SK-N-SH (cell line): ENCODE measurements around the gene POU3F1. TPM values are rescaled to one million over a fixed set of nuclear protein-coding genes. Genes with fewer than 3 reads are reported as not detected.

ENCODE experiments used
- CTCF ChIA-PET: fragments of 300-600, 350-600 bp; formaldehyde crosslinking; extraction: SDS; loops from one replicate; lab custom pipeline; 2021; lab: Yijun Ruan, JAX
- POLR2A ChIA-PET: fragments of 350-600 bp; sonication (Branson Sonifier 250); formaldehyde crosslinking; extraction: SDS; loops from one replicate; lab custom pipeline; 2020; ENCODE audit warnings: antibody characterized with exemption, inconsistent platforms; lab: Yijun Ruan, JAX
- DNase-seq: peaks from one replicate; pipeline ENCODE4 v3.0.0; 2012
- H2AFZ ChIP-seq: fragments of 200-600 bp; sonication (generic); 2 replicates; pipeline ENCODE4 v1.8.1; 2016; ENCODE audit warnings: antibody characterized with exemption, mild to moderate bottlenecking, low read depth
- H3F3A ChIP-seq: fragments of 200-600 bp; sonication (generic); replicated peaks from 2 replicates; pipeline ENCODE3; 2016; ENCODE audit warnings: antibody characterized with exemption, mild to moderate bottlenecking; ENCODE audit not compliant: insufficient read depth
- H3K27ac ChIP-seq, 2 experiments: fragments of 200-500 bp in 1 of 2; fragments of 200-600 bp in 1 of 2; sonication (Bioruptor generic) in 1 of 2; sonication (generic), shearing (Covaris generic) in 1 of 2; 2 replicates each; pipeline versions ENCODE4 v1.5.1 to v1.6.1; 2014 to 2016; ENCODE audit warnings: low read depth in 2 of 2, inconsistent platforms in 1 of 2, low read length in 1 of 2, mild to moderate bottlenecking in 1 of 2, mixed read lengths in 1 of 2
- H3K27me3 ChIP-seq: fragments of 200-600 bp; sonication (generic), shearing (Covaris generic); 2 replicates; pipeline ENCODE4 v1.6.1; 2016; ENCODE audit warnings: mixed run types; ENCODE audit not compliant: insufficient read depth
- H3K36me3 ChIP-seq, 2 experiments: fragments of 200-500 bp in 1 of 2; fragments of 200-600 bp in 1 of 2; sonication (Bioruptor generic) in 1 of 2; sonication (generic) in 1 of 2; replicated peaks in 1 of 2; 2 replicates each; pipeline versions ENCODE3 to v1.5.1; 2014 to 2016; ENCODE audit warnings: low read length in 1 of 2, mild to moderate bottlenecking in 1 of 2; ENCODE audit not compliant: insufficient read depth in 2 of 2, control insufficient read depth in 1 of 2
- H3K4me1 ChIP-seq, 2 experiments: fragments of 200-500 bp in 1 of 2; fragments of 200-600 bp in 1 of 2; sonication (Bioruptor generic) in 1 of 2; sonication (generic), shearing (Covaris generic) in 1 of 2; 2 replicates each; pipeline versions ENCODE4 v1.5.1 to v1.6.1; 2014 to 2016; ENCODE audit warnings: low read depth in 1 of 2, low read length in 1 of 2, mixed run types in 1 of 2; ENCODE audit not compliant: insufficient read depth in 2 of 2, control insufficient read depth in 1 of 2
- H3K4me2 ChIP-seq: fragments of 200-600 bp; sonication (generic), shearing (Covaris generic); 2 replicates; pipeline ENCODE4 v1.6.1; 2017; ENCODE audit warnings: mixed run types
- H3K4me3 ChIP-seq, 2 experiments: fragments of 200-500 bp in 1 of 2; fragments of 200-600 bp in 1 of 2; sonication (Bioruptor generic) in 1 of 2; sonication (generic), shearing (Covaris generic) in 1 of 2; 2 replicates each; pipeline versions ENCODE4 v1.5.1 to v1.8.1; 2014 to 2016; ENCODE audit warnings: low read depth in 2 of 2, inconsistent platforms in 1 of 2, low read length in 1 of 2, mild to moderate bottlenecking in 1 of 2, mixed read lengths in 1 of 2, moderate library complexity in 1 of 2
- H3K79me2 ChIP-seq: fragments of 200-600 bp; sonication (generic); 2 replicates; pipeline ENCODE4 v1.8.1; 2017; ENCODE audit warnings: mild to moderate bottlenecking; ENCODE audit not compliant: insufficient read depth
- H3K9ac ChIP-seq: fragments of 200-600 bp; sonication (generic); 2 replicates; pipeline ENCODE4 v1.6.1; 2017; ENCODE audit warnings: mixed run types
- H3K9me2 ChIP-seq: fragments of 200-600 bp; sonication (generic); 2 replicates; pipeline ENCODE4 v1.6.1; 2017; ENCODE audit warnings: mixed run types
- H3K9me3 ChIP-seq: fragments of 200-600 bp; sonication (generic); 2 replicates; pipeline ENCODE4 v1.6.1; 2017; ENCODE audit warnings: mixed run types, mild to moderate bottlenecking, moderate library complexity
- H4K20me1 ChIP-seq: fragments of 200-600 bp; sonication (generic); 2 replicates; pipeline ENCODE4 v1.6.1; 2017; ENCODE audit warnings: mild to moderate bottlenecking, mixed run types; ENCODE audit not compliant: insufficient read depth
- ELF1 ChIP-seq: IDR thresholded peaks from 2 replicates; pipeline ENCODE4 v1.4.0; 2012
- EP300 ChIP-seq, 2 experiments: IDR thresholded peaks; 2 replicates each; pipeline versions ENCODE4 v1.4.0 to v1.6.1; 2012; ENCODE audit warnings: borderline replicate concordance in 1 of 2, low read depth in 1 of 2, low read length in 1 of 2
- FOSL2 ChIP-seq: IDR thresholded peaks from 2 replicates; pipeline ENCODE4 v1.4.0; 2012; ENCODE audit warnings: low read depth, mild to moderate bottlenecking, moderate library complexity, borderline replicate concordance
- FOXJ3 ChIP-seq: sonication (generic); formaldehyde crosslinking; IDR thresholded peaks from 2 replicates; pipeline ENCODE4 v1.5.1; 2020; ENCODE audit warnings: mild to moderate bottlenecking, missing genetic modification reagents
- GABPA ChIP-seq: IDR thresholded peaks from 2 replicates; pipeline ENCODE4 v1.4.0; 2012; ENCODE audit warnings: low read depth, mild to moderate bottlenecking
- GATA2 ChIP-seq: sonication (generic); formaldehyde crosslinking; IDR thresholded peaks from 2 replicates; pipeline ENCODE4 v1.5.0; 2020; ENCODE audit warnings: mild to moderate bottlenecking, missing genetic modification reagents
- MEF2A ChIP-seq: IDR thresholded peaks from 2 replicates; pipeline ENCODE4 v1.4.0; 2012; ENCODE audit warnings: low read depth, borderline replicate concordance
- MXI1 ChIP-seq: IDR thresholded peaks from 2 replicates; pipeline ENCODE4 v1.6.1; 2012; ENCODE audit warnings: mild to moderate bottlenecking, low read depth, low read length, improper control_type of control experiment
- RCOR1 ChIP-seq: fragments of 150-350 bp; IDR thresholded peaks from 2 replicates; pipeline ENCODE4 v1.6.1; 2017; ENCODE audit warnings: antibody characterized with exemption, low read length
- SIN3A ChIP-seq: IDR thresholded peaks from 2 replicates; pipeline ENCODE4 v1.6.1; 2012; ENCODE audit warnings: low read depth, mild to moderate bottlenecking, low read length, moderate library complexity, borderline replicate concordance
- WGBS: methylation state at CpG from one replicate; pipeline ENCODE4 v1.1.6; 2017; ENCODE audit warnings: low lambda C conversion rate; 5-methylcytosine and 5-hydroxymethylcytosine counted together
- polyA plus RNA-seq, 3 experiments: library from polyadenylated mRNA; depleted of rRNA; stranded (reverse); fragments of >200 nt; gene quantifications; 2 replicates each; pipeline ENCODE4 v1.2.3, GENCODE V29; 2012
- TF ChIP-seq, protein P1 (sequence below): IDR thresholded peaks from 2 replicates; pipeline ENCODE4; 2012
- TF ChIP-seq, protein P2 (sequence below): IDR thresholded peaks from 2 replicates; pipeline ENCODE4 v1.4.0; 2012; ENCODE audit warnings: low read depth

Gene POU3F1
- polyA plus RNA-seq, 1 of the 3 experiments (the other 2 are of a cell fraction): not detected

DNA sequence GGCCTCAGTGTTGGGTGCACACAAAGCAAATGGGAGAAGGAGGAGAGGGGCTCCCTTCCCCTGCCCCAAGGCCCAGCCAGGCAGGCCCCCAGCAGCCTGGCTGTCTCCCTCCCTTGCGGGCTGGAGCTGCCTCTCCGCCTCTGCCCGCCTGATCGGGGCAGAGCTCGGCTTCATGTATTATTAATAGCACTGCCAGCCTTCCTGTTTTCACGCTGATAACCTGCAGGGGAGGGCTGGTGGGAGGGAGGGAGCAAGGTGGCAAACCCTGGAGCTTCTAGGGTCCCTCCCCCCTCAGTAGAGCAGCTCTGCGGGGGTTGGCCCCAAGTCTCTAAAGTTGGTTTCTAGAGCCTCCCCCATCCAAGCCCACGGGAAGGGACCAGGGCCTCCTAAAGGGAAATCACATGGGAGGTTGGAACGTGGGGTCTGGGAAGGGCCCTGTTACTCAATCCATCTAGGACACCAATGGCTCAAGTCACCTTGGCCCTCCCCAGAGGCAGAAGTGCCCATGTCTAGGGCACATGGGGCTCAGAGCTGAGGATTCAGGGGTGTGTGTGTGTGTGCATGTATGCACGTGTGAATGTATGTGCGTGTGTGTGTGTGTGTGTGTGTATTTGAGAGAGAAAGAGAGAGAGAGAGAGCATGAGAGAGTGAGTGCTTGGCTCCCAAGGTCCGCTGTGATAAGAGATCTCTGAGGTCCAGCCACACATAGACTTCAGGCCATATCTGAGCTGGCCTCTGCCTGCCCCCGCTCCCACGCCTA lies 21.8 kb upstream of the POU3F1 start:
- Histone ChIP-seq H2AFZ (no peak overlapping the region), H4K20me1 (no peaks in the 10 kb centered on the region), H3F3A (no peaks in the 10 kb centered on the region), H3K36me3 (no peaks in the 10 kb centered on the region), H3K9me2 (no peaks in the 10 kb centered on the region), H3K4me1 (peaks cover 0 to 14% of the 10 kb centered on the region in 2 experiments; a peak in 1 of 4 replicates), H3K27ac (no peak overlapping the region), H3K4me2 (no peak overlapping the region), H3K9ac (no peak overlapping the region), H3K27me3 (peaks cover 65% of the 10 kb centered on the region; the same call in 1 of the 2 replicates), H3K79me2 (no peaks in the 10 kb centered on the region), H3K9me3 (no peaks in the 10 kb centered on the region), H3K4me3 (no peak overlapping the region)
- WGBS: 31% methylated on average over 12 of the region's 14 CpGs
- TF ChIP-seq, protein P1, sequence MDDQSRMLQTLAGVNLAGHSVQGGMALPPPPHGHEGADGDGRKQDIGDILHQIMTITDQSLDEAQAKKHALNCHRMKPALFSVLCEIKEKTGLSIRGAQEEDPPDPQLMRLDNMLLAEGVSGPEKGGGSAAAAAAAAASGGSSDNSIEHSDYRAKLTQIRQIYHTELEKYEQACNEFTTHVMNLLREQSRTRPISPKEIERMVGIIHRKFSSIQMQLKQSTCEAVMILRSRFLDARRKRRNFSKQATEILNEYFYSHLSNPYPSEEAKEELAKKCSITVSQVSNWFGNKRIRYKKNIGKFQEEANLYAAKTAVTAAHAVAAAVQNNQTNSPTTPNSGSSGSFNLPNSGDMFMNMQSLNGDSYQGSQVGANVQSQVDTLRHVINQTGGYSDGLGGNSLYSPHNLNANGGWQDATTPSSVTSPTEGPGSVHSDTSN: no peak
- TF ChIP-seq GABPA (no peak), MXI1 (no peak), MEF2A (no peak), SIN3A (no peak), RCOR1 (no peak), EP300 (IDR thresholded peaks at IDR 0.05; ENCODE audit: borderline replicate concordance in 1 of 2, low read depth in 1 of 2, low read length in 1 of 2) (no peak), GATA2 (no peak), ELF1 (no peak), FOXJ3 (no peak)
- TF ChIP-seq, protein P2, sequence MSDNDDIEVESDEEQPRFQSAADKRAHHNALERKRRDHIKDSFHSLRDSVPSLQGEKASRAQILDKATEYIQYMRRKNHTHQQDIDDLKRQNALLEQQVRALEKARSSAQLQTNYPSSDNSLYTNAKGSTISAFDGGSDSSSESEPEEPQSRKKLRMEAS: no peak
- CTCF ChIA-PET: interaction anchor here (1.0 to 2.5 kb wide), 2 partner anchors 8 to 39 kb away, joined by 3 to 7 read pairs; no protein-coding TSS in a partner anchor
- DNase-seq: no peak
- POLR2A ChIA-PET: no interaction called here

DNA sequence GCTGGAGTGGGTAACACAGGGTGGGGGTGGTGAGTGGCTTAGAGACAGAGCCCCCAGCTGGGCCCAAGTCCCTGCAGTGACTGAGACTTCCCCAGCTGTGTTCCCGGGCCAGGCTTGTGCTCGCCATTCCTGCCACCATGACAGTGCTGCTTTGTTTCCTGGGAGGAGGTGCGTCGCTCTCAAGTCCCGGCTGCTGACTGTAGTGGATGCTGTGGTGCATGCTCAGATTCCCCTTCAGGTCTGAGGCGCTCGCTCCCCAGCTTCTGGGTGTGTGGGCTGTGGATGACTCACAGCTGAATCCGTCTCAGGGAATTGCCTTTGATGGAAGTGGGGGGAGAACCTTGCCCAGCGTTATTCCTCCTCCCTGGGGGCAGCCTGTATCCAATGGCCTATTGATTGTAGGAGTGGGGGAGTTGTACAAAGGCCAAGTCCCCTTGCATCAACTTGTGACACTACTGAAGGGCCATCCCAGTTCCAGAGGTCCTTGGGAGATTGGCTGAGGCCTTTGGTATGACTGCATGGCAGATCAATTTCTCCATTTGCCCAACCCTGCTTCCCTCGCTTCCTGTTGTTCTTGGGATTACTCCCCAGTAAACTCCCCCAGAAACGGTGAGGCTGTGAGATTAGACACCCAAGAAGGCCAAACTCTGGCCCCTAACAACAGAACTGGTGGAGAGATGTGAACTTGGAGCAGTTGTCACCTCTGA lies 17.8 kb upstream of the POU3F1 start:
- POLR2A ChIA-PET: no interaction called here

More for the DNA sequence above, 17.8 kb upstream of the POU3F1 start:
- Histone ChIP-seq H3K27ac (no peak overlapping the region), H3K36me3 (no peaks in the 10 kb centered on the region), H4K20me1 (no peaks in the 10 kb centered on the region), H3K27me3 (peaks cover 26% of the 10 kb centered on the region; the same call in 1 of the 2 replicates), H3K9ac (no peak overlapping the region), H3K79me2 (no peaks in the 10 kb centered on the region), H3F3A (no peaks in the 10 kb centered on the region), H3K9me2 (no peaks in the 10 kb centered on the region), H3K4me3 (no peak overlapping the region), H3K4me1 (peaks cover 0 to 14% of the 10 kb centered on the region in 2 experiments; a peak in 2 of 4 replicates), H3K4me2 (no peak overlapping the region), H2AFZ (no peak overlapping the region), H3K9me3 (no peaks in the 10 kb centered on the region)
- peak; percentile 32; the same call in 1 of the 2 replicates for TF ChIP-seq FOSL2
- TF ChIP-seq, protein P1: no peak
- DNase-seq: no peak
- 59% methylated on average over 9 of the region's 11 CpGs for WGBS
- CTCF ChIA-PET: interaction anchor here (1.1 to 7.2 kb wide), 3 partner anchors 7 to 771 kb away, joined by 3 to 36 read pairs (median 5); no protein-coding TSS in a partner anchor
